HCT116 (cell line): ENCODE results near the gene LINC00237. TPM values are rescaled to one million over a fixed set of nuclear protein-coding genes. Genes with fewer than 3 reads are reported as not detected.

Experiments used
- ATAC-seq: fragments of 200-7000 bp; cut with Tn5 transposase; 2 replicates; pipeline ENCODE4 v1.9.1; 2020; ENCODE audit warnings: mild to moderate bottlenecking, moderate library complexity
- Bru-seq: library from RNA; stranded (reverse); fragments of 400-500 nt; gene quantifications from one replicate; lab custom pipeline; 2021; lab: Mats Ljungman, UMichigan
- BruChase-seq, 2 experiments: library from RNA; stranded (reverse); fragments of 400-500 nt; gene quantifications; one replicate each; lab custom pipeline; 2021; lab: Mats Ljungman, UMichigan
- BruUV-seq: library from RNA; stranded (reverse); fragments of 400-500 nt; replicated peaks from 2 replicates; lab custom pipeline; 2021; lab: Mats Ljungman, UMichigan
- CTCF ChIA-PET: fragments of 300-600 bp; sonication (Branson Sonifier 250); formaldehyde crosslinking; loops from one replicate; lab custom pipeline; 2021; ENCODE audit warnings: antibody characterized with exemption; lab: Charles Lee
- POLR2A ChIA-PET: fragments of 300-600, 350-600 bp; sonication (Branson Sonifier 250); formaldehyde crosslinking; loops from one replicate; lab custom pipeline; 2021; ENCODE audit warnings: antibody characterized with exemption; lab: Charles Lee
- RAD21 ChIA-PET, 2 experiments: fragments of 300-600 bp; sonication (Branson Sonifier 250); formaldehyde crosslinking; loops; one replicate each; lab custom pipeline; 2023; ENCODE audit warnings: low total read pairs in 2 of 2; ENCODE audit not compliant: uncharacterized antibody in 2 of 2, unreplicated experiment in 2 of 2, low non-redundant PET in 1 of 2; lab: Charles Lee
- DNase-seq: peaks from one replicate; pipeline ENCODE4 v3.0.0-alpha.2; 2010; ENCODE audit warnings: low read depth, low spot score
- H2AFZ ChIP-seq: fragments of 200-600 bp; shearing (Covaris generic), sonication (generic); 2 replicates; pipeline ENCODE4 v1.6.1; 2017; ENCODE audit warnings: low read depth, mixed run types, mixed read lengths, antibody characterized with exemption, low read length; ENCODE audit not compliant: poor library complexity, severe bottlenecking
- H3K27ac ChIP-seq: 2 replicates; pipeline ENCODE4 v1.5.1; 2012; ENCODE audit warnings: low read depth, low read length
- H3K27me3 ChIP-seq: fragments of 200-600 bp; sonication (generic); 2 replicates; pipeline ENCODE4 v1.6.1; 2016; ENCODE audit warnings: mixed run types, low read length, mixed read lengths; ENCODE audit not compliant: insufficient read depth
- H3K36me3 ChIP-seq, 2 experiments: fragments of 200-500 bp in 1 of 2; fragments of 200-600 bp in 1 of 2; sonication (Bioruptor generic) in 1 of 2; sonication (generic) in 1 of 2; 2 replicates each; pipeline versions ENCODE4 v1.5.1 to v1.6.1; 2014 to 2016; ENCODE audit warnings: low read length in 2 of 2, inconsistent platforms in 1 of 2, mixed read lengths in 1 of 2, mixed run types in 1 of 2; ENCODE audit not compliant: insufficient read depth in 2 of 2, control insufficient read depth in 1 of 2
- H3K4me1 ChIP-seq, 2 experiments: fragments of 200-600 bp in 1 of 2; sonication (generic) in 1 of 2; 2 replicates each; pipeline versions ENCODE4 v1.5.1 to v1.6.1; 2012 to 2017; ENCODE audit warnings: low read length in 2 of 2, inconsistent platforms in 1 of 2, mild to moderate bottlenecking in 1 of 2, mixed read lengths in 1 of 2, mixed run types in 1 of 2, moderate library complexity in 1 of 2; ENCODE audit not compliant: insufficient read depth in 2 of 2, control insufficient read depth in 1 of 2
- H3K4me2 ChIP-seq: fragments of 200-600 bp; sonication (generic); 2 replicates; pipeline ENCODE4 v1.6.1; 2017; ENCODE audit warnings: mixed run types, low read length, mixed read lengths
- H3K4me3 ChIP-seq, 2 experiments: fragments of 200-600 bp in 1 of 2; sonication (generic) in 1 of 2; replicated peaks in 1 of 2; 2 replicates each; pipeline ENCODE4 v1.5.1; 2011 to 2016; ENCODE audit warnings: low read length in 2 of 2, control low read depth in 1 of 2, low read depth in 1 of 2, mild to moderate bottlenecking in 1 of 2, mixed read lengths in 1 of 2, mixed run types in 1 of 2
- H3K79me2 ChIP-seq: fragments of 200-600 bp; sonication (generic); 2 replicates; pipeline ENCODE4 v1.6.1; 2017; ENCODE audit warnings: mild to moderate bottlenecking, mixed run types, low read length, moderate library complexity, mixed read lengths; ENCODE audit not compliant: insufficient read depth
- H3K9ac ChIP-seq: fragments of 200-600 bp; sonication (generic); 2 replicates; pipeline ENCODE4 v1.6.1; 2016; ENCODE audit warnings: low read length, mixed read lengths
- H3K9me2 ChIP-seq: fragments of 200-600 bp; sonication (generic), shearing (Covaris generic); 2 replicates; pipeline ENCODE4 v1.6.1; 2017; ENCODE audit warnings: mixed run types, mild to moderate bottlenecking, moderate library complexity; ENCODE audit not compliant: insufficient read depth
- H3K9me3 ChIP-seq, 2 experiments: fragments of 200-500 bp in 1 of 2; fragments of 200-600 bp in 1 of 2; sonication (Bioruptor generic) in 1 of 2; sonication (generic) in 1 of 2; 2 replicates each; pipeline ENCODE4 v1.6.1; 2014 to 2017; ENCODE audit warnings: low read length in 2 of 2, mixed read lengths in 2 of 2, inconsistent platforms in 1 of 2, low read depth in 1 of 2, mild to moderate bottlenecking in 1 of 2, mixed run types in 1 of 2, moderate library complexity in 1 of 2; ENCODE audit not compliant: control insufficient read depth in 1 of 2, insufficient read depth in 1 of 2
- H4K20me1 ChIP-seq: fragments of 200-600 bp; sonication (generic), shearing (Covaris generic); 2 replicates; pipeline ENCODE4 v1.6.1; 2017; ENCODE audit warnings: mixed run types, mild to moderate bottlenecking, moderate library complexity; ENCODE audit not compliant: insufficient read depth
- CEBPB ChIP-seq: IDR thresholded peaks from 2 replicates; pipeline ENCODE4 v1.6.1; 2012; ENCODE audit warnings: low read depth
- CTCF ChIP-seq, 3 experiments: fragments of 200-600 bp in 1 of 3; sonication (generic) in 1 of 3; IDR thresholded peaks in 2 of 3; conservative IDR thresholded peaks in 1 of 3; 2 replicates each; pipeline ENCODE4 v1.5.1; 2012 to 2017; ENCODE audit warnings: low read depth in 2 of 3, low read length in 2 of 3, antibody characterized with exemption in 1 of 3, borderline replicate concordance in 1 of 3, control low read depth in 1 of 3, mild to moderate bottlenecking in 1 of 3, mixed read lengths in 1 of 3, mixed run types in 1 of 3, moderate library complexity in 1 of 3; ENCODE audit not compliant: insufficient read depth in 1 of 3
- EGR1 ChIP-seq: IDR thresholded peaks from 2 replicates; pipeline ENCODE4 v1.6.1; 2012; ENCODE audit warnings: low read depth
- ELF1 ChIP-seq: IDR thresholded peaks from 2 replicates; pipeline ENCODE4 v1.6.1; 2012; ENCODE audit warnings: low read depth, borderline replicate concordance
- EZH2phosphoT487 ChIP-seq: fragments of 200-600 bp; IDR thresholded peaks from 2 replicates; pipeline ENCODE4 v1.6.1; 2018; ENCODE audit warnings: antibody characterized with exemption, borderline replicate concordance
- FOSL1 ChIP-seq: IDR thresholded peaks from 2 replicates; pipeline ENCODE4 v1.6.1; 2012; ENCODE audit warnings: low read depth
- JUND ChIP-seq: IDR thresholded peaks from 2 replicates; pipeline ENCODE4 v1.6.1; 2012
- POLR2AphosphoS5 ChIP-seq: IDR thresholded peaks from 2 replicates; pipeline ENCODE4 v1.6.1; 2011; ENCODE audit warnings: mild to moderate bottlenecking, low read depth, low read length, moderate library complexity
- RAD21 ChIP-seq: IDR thresholded peaks from 2 replicates; pipeline ENCODE4 v1.6.1; 2012; ENCODE audit warnings: low read depth, mild to moderate bottlenecking
- REST ChIP-seq: IDR thresholded peaks from 2 replicates; pipeline ENCODE4 v1.6.1; 2012; ENCODE audit warnings: low read depth
- SIN3A ChIP-seq: IDR thresholded peaks from 2 replicates; pipeline ENCODE4 v1.6.1; 2012; ENCODE audit warnings: low read depth
- SP1 ChIP-seq: IDR thresholded peaks from 2 replicates; pipeline ENCODE4 v1.6.1; 2012; ENCODE audit warnings: low read depth
- SRF ChIP-seq: IDR thresholded peaks from 2 replicates; pipeline ENCODE4 v1.6.1; 2012; ENCODE audit warnings: low read depth
- YY1 ChIP-seq: IDR thresholded peaks from 2 replicates; pipeline ENCODE4 v1.6.1; 2011; ENCODE audit warnings: low read length, low read depth, moderate library complexity, mild to moderate bottlenecking; ENCODE audit not compliant: insufficient replicate concordance; ENCODE audit errors: extremely low read depth
- ZFX ChIP-seq: fragments of 450-650 bp; IDR thresholded peaks from 2 replicates; pipeline ENCODE4 v1.6.1; 2017
- intact Hi-C: fragments of 100-400 bp; cut with micrococcal nuclease; formaldehyde crosslinking; loops from 2 replicates; pipeline ENCODE4 v1.10.0; 2022
- long read RNA-seq: library from polyadenylated mRNA; unstranded; transcript quantifications from one replicate; pipeline ENCODE4 v2.0.0, GENCODE V29; 2021; ENCODE audit not compliant: unreplicated experiment
- polyA plus RNA-seq: library from polyadenylated mRNA; unstranded; fragments of >200 nt; gene quantifications from 2 replicates; pipeline ENCODE4 v1.2.1, GENCODE V29; 2012; ENCODE audit warnings: missing spikeins
- total RNA-seq: library from RNA; stranded (reverse); gene quantifications from one replicate; pipeline ENCODE4 v1.2.1, GENCODE V29; 2021; ENCODE audit not compliant: unreplicated experiment
- TF ChIP-seq, protein P1 (sequence below): IDR thresholded peaks from 2 replicates; pipeline ENCODE4 v1.6.1; 2012

The LINC00237 gene
- total RNA-seq (not detected), Bru-seq, nascent RNA (not detected), BruChase-seq, experiment 1, labeled RNA remaining after a 6-hour chase (not detected), BruChase-seq, experiment 2, labeled RNA remaining after a 2-hour chase (not detected)
- polyA plus RNA-seq, result not detected in 2 replicates
- long read RNA-seq, result 0 reads

GRCh38 chr20:21106171-21107017 lies at the start of gene LINC00237:
Gene LINC00237 (minus strand): TSS chr20:21106358.
- H3K4me3 ChIP-seq, result no peak within 1 kb of the TSS
- no peak within 1 kb of the TSS for H3K4me2 ChIP-seq

More at GRCh38 chr20:21106171-21107017, at the start of gene LINC00237:
- Histone ChIP-seq H3K4me1 (no peaks in the 10 kb centered on the region; a peak in 1 of 4 replicates), H3K36me3 (no peaks in the 10 kb centered on the region), H3K9me2 (no peaks in the 10 kb centered on the region), H3K27ac (no peak within 1 kb of the TSS), H4K20me1 (no peaks in the 10 kb centered on the region), H3K79me2 (no peaks in the 10 kb centered on the region), H3K27me3 (no peaks in the 10 kb centered on the region), H2AFZ (no peak within 1 kb of the TSS), H3K9ac (no peak within 1 kb of the TSS), H3K9me3 (no peaks in the 10 kb centered on the region)
- intact Hi-C loops, result no loop called here
- no peak for DNase-seq
- no TSS peak for BruUV-seq
- no peak for ATAC-seq
- ChIA-PET RAD21 (no interaction called here), POLR2A (no interaction called here), CTCF (no interaction called here)
- TF ChIP-seq JUND, result no peak
- TF ChIP-seq ZFX, result no peak
- no peak for TF ChIP-seq ELF1
- TF ChIP-seq CEBPB, result no peak
- TF ChIP-seq SIN3A, result no peak
- TF ChIP-seq REST, result no peak
- TF ChIP-seq CTCF (IDR thresholded peaks at IDR 0.05 in 2 of 3, conservative IDR thresholded peaks at IDR 0.05 in 1 of 3; ENCODE audit: borderline replicate concordance in 1 of 3, insufficient read depth in 1 of 3, low read depth in 2 of 3, low read length in 2 of 3), result no peak
- no peak for TF ChIP-seq POLR2AphosphoS5
- TF ChIP-seq FOSL1, result no peak
- TF ChIP-seq, protein P1, sequence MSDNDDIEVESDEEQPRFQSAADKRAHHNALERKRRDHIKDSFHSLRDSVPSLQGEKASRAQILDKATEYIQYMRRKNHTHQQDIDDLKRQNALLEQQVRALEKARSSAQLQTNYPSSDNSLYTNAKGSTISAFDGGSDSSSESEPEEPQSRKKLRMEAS, result no peak
- TF ChIP-seq SP1, result no peak
- TF ChIP-seq EZH2phosphoT487, result no peak
- no peak for TF ChIP-seq SRF
- no peak for TF ChIP-seq RAD21
- no peak for TF ChIP-seq EGR1
- TF ChIP-seq YY1, result no peak
